H1 (cell line): Measurements from ENCODE around the gene SEMA3F.

Source experiments
- EP300 ChIP-seq, 2 experiments: IDR thresholded peaks; 1 replicate in 1 of 2; 2 replicates in 1 of 2; pipeline ENCODE4 v1.6.1; 2011 to 2012; ENCODE audit warnings: low read depth in 2 of 2, low read length in 2 of 2, mild to moderate bottlenecking in 2 of 2, borderline replicate concordance in 1 of 2, inconsistent platforms in 1 of 2, moderate library complexity in 1 of 2
- HDAC2 ChIP-seq, 2 experiments: fragments of 300-600 bp in 1 of 2; sonication (generic) in 1 of 2; IDR thresholded peaks; 2 replicates each; pipeline ENCODE4 v1.6.1; 2011 to 2012; ENCODE audit warnings: low read depth in 2 of 2, low read length in 2 of 2, mild to moderate bottlenecking in 2 of 2, moderate library complexity in 2 of 2, borderline replicate concordance in 1 of 2, inconsistent platforms in 1 of 2
- HDAC6 ChIP-seq: IDR thresholded peaks from one replicate; pipeline ENCODE4 v1.7.1; 2012; ENCODE audit warnings: low read depth, mild to moderate bottlenecking, inconsistent platforms, low read length, moderate library complexity
- JUND ChIP-seq: IDR thresholded peaks from 2 replicates; pipeline ENCODE4 v1.6.1; 2011; ENCODE audit warnings: mild to moderate bottlenecking, improper control_type of control experiment, low read length
- RAD21 ChIP-seq, 2 experiments: IDR thresholded peaks in 1 of 2; conservative IDR thresholded peaks in 1 of 2; 2 replicates each; pipeline ENCODE4 v1.6.1; 2011; ENCODE audit warnings: low read depth in 2 of 2, low read length in 2 of 2, improper control_type of control experiment in 1 of 2, inconsistent platforms in 1 of 2, mild to moderate bottlenecking in 1 of 2, moderate library complexity in 1 of 2
- TF ChIP-seq, protein P1 (sequence below), 3 experiments: IDR thresholded peaks; 1 replicate in 2 of 3; 2 replicates in 1 of 3; pipeline versions ENCODE4 v1.5.1 to v1.6.1; 2011; ENCODE audit warnings: low read length in 3 of 3, mild to moderate bottlenecking in 3 of 3, inconsistent platforms in 2 of 3, low read depth in 1 of 3, moderate library complexity in 1 of 3; ENCODE audit not compliant: insufficient read depth in 1 of 3; ENCODE audit errors: control extremely low read depth in 1 of 3

DNA sequence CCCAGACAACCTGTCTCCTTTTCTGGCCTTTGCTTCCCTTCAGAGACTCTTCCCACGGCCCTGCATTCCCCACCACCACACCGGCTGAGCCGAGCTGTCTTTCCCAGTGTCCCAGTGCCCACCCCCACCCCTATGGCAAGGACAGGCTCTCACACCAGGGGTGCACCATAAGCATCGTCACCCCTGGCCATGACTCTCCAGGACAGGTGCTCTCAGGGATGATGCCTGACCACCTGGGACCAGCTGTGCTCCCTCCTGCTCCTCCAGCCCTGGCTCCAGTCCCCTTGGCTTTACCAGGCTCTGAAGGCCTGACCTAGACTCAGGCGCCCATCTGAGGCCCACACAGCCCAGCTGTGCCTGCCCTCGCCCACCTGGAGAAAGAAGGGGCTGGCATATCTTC lies 17.6 kb upstream of the SEMA3F start:
- TF ChIP-seq, protein P1, sequence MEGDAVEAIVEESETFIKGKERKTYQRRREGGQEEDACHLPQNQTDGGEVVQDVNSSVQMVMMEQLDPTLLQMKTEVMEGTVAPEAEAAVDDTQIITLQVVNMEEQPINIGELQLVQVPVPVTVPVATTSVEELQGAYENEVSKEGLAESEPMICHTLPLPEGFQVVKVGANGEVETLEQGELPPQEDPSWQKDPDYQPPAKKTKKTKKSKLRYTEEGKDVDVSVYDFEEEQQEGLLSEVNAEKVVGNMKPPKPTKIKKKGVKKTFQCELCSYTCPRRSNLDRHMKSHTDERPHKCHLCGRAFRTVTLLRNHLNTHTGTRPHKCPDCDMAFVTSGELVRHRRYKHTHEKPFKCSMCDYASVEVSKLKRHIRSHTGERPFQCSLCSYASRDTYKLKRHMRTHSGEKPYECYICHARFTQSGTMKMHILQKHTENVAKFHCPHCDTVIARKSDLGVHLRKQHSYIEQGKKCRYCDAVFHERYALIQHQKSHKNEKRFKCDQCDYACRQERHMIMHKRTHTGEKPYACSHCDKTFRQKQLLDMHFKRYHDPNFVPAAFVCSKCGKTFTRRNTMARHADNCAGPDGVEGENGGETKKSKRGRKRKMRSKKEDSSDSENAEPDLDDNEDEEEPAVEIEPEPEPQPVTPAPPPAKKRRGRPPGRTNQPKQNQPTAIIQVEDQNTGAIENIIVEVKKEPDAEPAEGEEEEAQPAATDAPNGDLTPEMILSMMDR (IDR thresholded peaks at IDR 0.05; ENCODE audit: control extremely low read depth in 1 of 3, insufficient read depth in 1 of 3, low read depth in 1 of 3, low read length in 3 of 3): no peak
- TF ChIP-seq HDAC2 (IDR thresholded peaks at IDR 0.05; ENCODE audit: borderline replicate concordance in 1 of 2, low read depth in 2 of 2, low read length in 2 of 2) (no peak), HDAC6 (no peak), EP300 (IDR thresholded peaks at IDR 0.05; ENCODE audit: borderline replicate concordance in 1 of 2, low read depth in 2 of 2, low read length in 2 of 2) (no peak), RAD21 (IDR thresholded peaks at IDR 0.05 in 1 of 2, conservative IDR thresholded peaks at IDR 0.05 in 1 of 2; ENCODE audit: low read depth in 2 of 2, low read length in 2 of 2) (no peak), JUND (no peak)
